DOHH2 (cell line): Measurements from ENCODE around the gene ABHD12.

ENCODE experiments used
- H3F3A ChIP-seq: fragments of 200-600 bp; sonication (generic), shearing (Covaris generic); 2 replicates; pipeline ENCODE4 v1.6.0; 2016; ENCODE audit warnings: antibody characterized with exemption, mild to moderate bottlenecking; ENCODE audit not compliant: control insufficient read depth, insufficient read depth
- H3K27ac ChIP-seq: fragments of 200-600 bp; sonication (generic); 2 replicates; pipeline ENCODE4 v1.5.1; 2014; ENCODE audit warnings: low read depth, mild to moderate bottlenecking, low read length, moderate library complexity
- H3K27me3 ChIP-seq: fragments of 200-600 bp; sonication (generic); 2 replicates; pipeline ENCODE4 v1.6.1; 2014; ENCODE audit warnings: mild to moderate bottlenecking, low read length, mixed read lengths; ENCODE audit not compliant: control insufficient read depth
- H3K36me3 ChIP-seq: fragments of 200-600 bp; sonication (generic); 2 replicates; pipeline ENCODE4 v1.6.1; 2014; ENCODE audit warnings: mild to moderate bottlenecking, low read length, moderate library complexity, mixed read lengths; ENCODE audit not compliant: control insufficient read depth
- H3K4me1 ChIP-seq: fragments of 200-600 bp; sonication (generic); 2 replicates; pipeline ENCODE4 v1.6.1; 2014; ENCODE audit warnings: mild to moderate bottlenecking, low read length, mixed read lengths; ENCODE audit not compliant: control insufficient read depth
- H3K4me2 ChIP-seq: fragments of 200-600 bp; sonication (generic); 2 replicates; pipeline ENCODE4 v1.6.0; 2014; ENCODE audit warnings: mild to moderate bottlenecking, low read length, moderate library complexity
- H3K4me3 ChIP-seq: fragments of 200-600 bp; sonication (generic); 2 replicates; pipeline ENCODE4 v1.5.1; 2014; ENCODE audit warnings: mild to moderate bottlenecking, low read length, mixed read lengths
- H3K79me2 ChIP-seq: fragments of 200-600 bp; sonication (generic); 2 replicates; pipeline ENCODE4 v1.6.1; 2014; ENCODE audit warnings: mild to moderate bottlenecking, low read length, mixed read lengths; ENCODE audit not compliant: control insufficient read depth
- H3K9me2 ChIP-seq: fragments of 200-600 bp; sonication (generic); replicated peaks from 2 replicates; pipeline ENCODE4 v1.6.1; 2014; ENCODE audit warnings: mild to moderate bottlenecking, low read length, mixed read lengths; ENCODE audit not compliant: control insufficient read depth
- H3K9me3 ChIP-seq: fragments of 200-600 bp; sonication (generic); 2 replicates; pipeline ENCODE4 v1.6.1; 2014; ENCODE audit warnings: antibody characterized with exemption, low read length, mixed read lengths; ENCODE audit not compliant: control insufficient read depth, insufficient read depth
- H4K20me1 ChIP-seq: fragments of 200-600 bp; sonication (generic); 2 replicates; pipeline ENCODE4 v1.6.0; 2014; ENCODE audit warnings: low read depth, mild to moderate bottlenecking, antibody characterized with exemption, low read length, moderate library complexity; ENCODE audit not compliant: control insufficient read depth, insufficient read depth
- CTCF ChIP-seq: fragments of 200-600 bp; sonication (generic); IDR thresholded peaks from one replicate; pipeline ENCODE4 v1.5.1; 2014; ENCODE audit warnings: antibody characterized with exemption, mild to moderate bottlenecking, low read depth, low read length; ENCODE audit not compliant: poor library complexity, severe bottlenecking
- EZH2phosphoT487 ChIP-seq: fragments of 200-600 bp; sonication (generic); IDR thresholded peaks from 2 replicates; pipeline ENCODE4 v1.6.1; 2017; ENCODE audit warnings: borderline replicate concordance, mild to moderate bottlenecking, antibody characterized with exemption, low read length, moderate library complexity, mixed read lengths

ABHD12 gene

GRCh38 chr20:25378884-25379733, 11.5 kb downstream of the ABHD12 start:
- H3K9me3 ChIP-seq, result no peaks in the 10 kb centered on the region
- no peak overlapping the region for H3K4me3 ChIP-seq
- H3F3A ChIP-seq, result no peaks in the 10 kb centered on the region
- no peak overlapping the region for H3K27ac ChIP-seq
- no peaks in the 10 kb centered on the region for H3K9me2 ChIP-seq
- H3K4me2 ChIP-seq, result no peak overlapping the region
- no peak for TF ChIP-seq EZH2phosphoT487
- no peak for TF ChIP-seq CTCF
- H3K79me2 ChIP-seq, result peaks cover 84% of the 10 kb centered on the region
- H4K20me1 ChIP-seq, result no peaks in the 10 kb centered on the region; the same call in 1 of the 2 replicates
- peaks cover 13% of the 10 kb centered on the region for H3K4me1 ChIP-seq
- no peaks in the 10 kb centered on the region for H3K27me3 ChIP-seq
- H3K36me3 ChIP-seq, result peaks cover 10% of the 10 kb centered on the region

DNA sequence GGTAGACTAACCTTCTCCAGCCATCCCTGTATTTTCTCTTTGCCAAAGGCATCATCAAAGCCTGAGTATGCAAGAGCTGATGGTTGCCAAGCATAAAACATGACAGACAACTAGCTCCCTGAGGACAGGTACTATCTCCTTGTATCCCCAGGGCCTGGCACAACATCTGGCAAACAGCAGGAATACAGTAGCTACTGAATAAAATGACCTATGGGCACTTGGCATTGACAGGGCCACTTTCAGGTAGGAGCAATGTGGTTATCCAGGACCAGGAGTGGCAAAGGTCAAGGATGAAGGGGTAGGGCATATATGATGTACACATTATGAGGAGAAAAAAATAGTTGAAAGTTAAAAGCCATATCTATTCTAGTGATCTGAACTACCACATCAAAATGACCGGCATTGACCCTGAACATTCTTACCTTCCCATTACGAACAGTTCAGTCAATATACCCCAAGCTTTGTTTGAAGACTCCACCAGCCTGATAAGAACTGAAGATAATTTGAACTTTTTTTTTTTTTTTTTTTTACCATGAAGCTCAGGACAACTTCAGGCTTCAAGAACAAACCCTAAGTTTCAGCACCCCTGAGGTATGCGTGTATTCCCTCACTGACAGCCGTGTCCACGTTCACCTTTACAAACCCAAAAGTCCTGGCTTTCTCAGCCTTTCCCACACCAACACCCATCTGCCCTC, 12.3 kb downstream of the ABHD12 start:
- no peaks in the 10 kb centered on the region for H3F3A ChIP-seq
- no peak overlapping the region for H3K27ac ChIP-seq
- no peak for TF ChIP-seq EZH2phosphoT487
- TF ChIP-seq CTCF, result no peak
- H4K20me1 ChIP-seq, result no peaks in the 10 kb centered on the region; the same call in 1 of the 2 replicates
- H3K4me1 ChIP-seq, result peaks cover 13% of the 10 kb centered on the region
- H3K36me3 ChIP-seq, result peaks cover 10% of the 10 kb centered on the region
- H3K4me3 ChIP-seq, result no peak overlapping the region
- H3K79me2 ChIP-seq, result peaks cover 82% of the 10 kb centered on the region
- no peaks in the 10 kb centered on the region for H3K9me3 ChIP-seq
- H3K27me3 ChIP-seq, result no peaks in the 10 kb centered on the region
- no peaks in the 10 kb centered on the region for H3K9me2 ChIP-seq
- no peak overlapping the region for H3K4me2 ChIP-seq

- Histone ChIP-seq H3K27me3 (no peaks in the 10 kb centered on the region), H3K79me2 (peaks cover 78% of the 10 kb centered on the region), H3K27ac (no peak overlapping the region), H3K4me2 (no peak overlapping the region), H3K9me3 (no peaks in the 10 kb centered on the region), H3K4me1 (peaks cover 13% of the 10 kb centered on the region), H3K36me3 (peaks cover 2% of the 10 kb centered on the region), H4K20me1 (no peaks in the 10 kb centered on the region), H3F3A (no peaks in the 10 kb centered on the region), H3K4me3 (no peak overlapping the region), H3K9me2 (no peaks in the 10 kb centered on the region)
- TF ChIP-seq CTCF, result no peak
- TF ChIP-seq EZH2phosphoT487, result no peak
Measured at GRCh38 chr20:25376886-25377285, 13.7 kb downstream of the ABHD12 start.
